WTC11 (cell line): ENCODE data around the gene ATP6V1C2.

Experiments used
- AR ChIP-seq: fragments of 250-450 bp; sonication (Bioruptor Pico); IDR thresholded peaks from 2 replicates; pipeline ENCODE4 v1.9.0; 2021; ENCODE audit warnings: mild to moderate bottlenecking
- ATF3 ChIP-seq: sonication (generic); formaldehyde crosslinking; conservative IDR thresholded peaks from 2 replicates; pipeline ENCODE4 v1.8.1; 2022; ENCODE audit warnings: mild to moderate bottlenecking, missing genetic modification reagents
- ATF6 ChIP-seq: sonication (generic); formaldehyde crosslinking; IDR thresholded peaks from 2 replicates; pipeline ENCODE4 v1.8.1; 2023; ENCODE audit warnings: mild to moderate bottlenecking, missing genetic modification reagents
- CTCF ChIP-seq: fragments of 200-600 bp; IDR thresholded peaks from 2 replicates; pipeline ENCODE4 v1.8.0; 2022; ENCODE audit warnings: antibody characterized with exemption
- E2F1 ChIP-seq: sonication (generic); formaldehyde crosslinking; IDR thresholded peaks from 2 replicates; pipeline ENCODE4 v1.8.0; 2022; ENCODE audit warnings: mild to moderate bottlenecking, missing genetic modification reagents
- ELF4 ChIP-seq: sonication (generic); formaldehyde crosslinking; IDR thresholded peaks from 2 replicates; pipeline ENCODE4 v1.8.1; 2022; ENCODE audit warnings: low read depth, mild to moderate bottlenecking, moderate library complexity, missing genetic modification reagents
- FOXP1 ChIP-seq: sonication (generic); formaldehyde crosslinking; IDR thresholded peaks from 2 replicates; pipeline ENCODE4 v1.8.0; 2022; ENCODE audit warnings: missing genetic modification reagents, mild to moderate bottlenecking, moderate library complexity, borderline replicate concordance
- HMGXB4 ChIP-seq: sonication (generic); formaldehyde crosslinking; IDR thresholded peaks from 2 replicates; pipeline ENCODE4 v1.8.1; 2023; ENCODE audit warnings: mild to moderate bottlenecking, moderate library complexity, missing genetic modification reagents
- IRF2 ChIP-seq: sonication (generic); formaldehyde crosslinking; IDR thresholded peaks from 2 replicates; pipeline ENCODE4 v1.8.0; 2022; ENCODE audit warnings: low read depth, missing genetic modification reagents, borderline replicate concordance
- MAX ChIP-seq: sonication (generic); formaldehyde crosslinking; IDR thresholded peaks from 2 replicates; pipeline ENCODE4 v1.8.0; 2022; ENCODE audit warnings: mild to moderate bottlenecking, missing genetic modification reagents
- MLX ChIP-seq: sonication (generic); formaldehyde crosslinking; IDR thresholded peaks from 2 replicates; pipeline ENCODE4 v1.8.1; 2023; ENCODE audit warnings: mild to moderate bottlenecking, missing genetic modification reagents, moderate library complexity
- NFATC4 ChIP-seq: fragments of 250-450 bp; sonication (Bioruptor Pico); IDR thresholded peaks from 2 replicates; pipeline ENCODE4 v1.9.0; 2021; ENCODE audit warnings: mild to moderate bottlenecking
- USF2 ChIP-seq: sonication (generic); formaldehyde crosslinking; IDR thresholded peaks from 2 replicates; pipeline ENCODE4 v1.8.1; 2023; ENCODE audit warnings: mild to moderate bottlenecking, missing genetic modification reagents, moderate library complexity
- ZNF121 ChIP-seq: sonication (generic); formaldehyde crosslinking; IDR thresholded peaks from 2 replicates; pipeline ENCODE4 v1.8.0; 2023; ENCODE audit warnings: missing genetic modification reagents

- no peak for TF ChIP-seq MLX (CRISPR knock-in tag)
- no peak for TF ChIP-seq CTCF
- no peak for TF ChIP-seq AR
- no peak for TF ChIP-seq IRF2 (CRISPR knock-in tag)
- no peak for TF ChIP-seq HMGXB4
- TF ChIP-seq ATF3: no peak
- no peak for TF ChIP-seq MAX (CRISPR knock-in tag)
- TF ChIP-seq USF2 (CRISPR knock-in tag): no peak
- TF ChIP-seq ELF4 (CRISPR knock-in tag): no peak
- no peak for TF ChIP-seq NFATC4 (CRISPR knock-in tag)
- TF ChIP-seq E2F1 (CRISPR knock-in tag): no peak
- TF ChIP-seq ATF6 (CRISPR knock-in tag): no peak
- no peak for TF ChIP-seq FOXP1
- TF ChIP-seq ZNF121: no peak
Measured at GRCh38 chr2:10716581-10716980, 4.8 kb upstream of the ATP6V1C2 start.
